Limb (tissue), 2 donors: ENCODE data around the gene DIABLO.
A peak's percentile ranks its signal among the peaks of the same experiment; 100 is the strongest.
"Not testable (repeated sequence)": the region's sequence is repeated elsewhere in the genome, so short reads cannot be mapped to it uniquely, and the experiment has no call there.

Experiments
- DNase-seq, 2 donors: peaks; one replicate each; pipeline ENCODE4 v3.0.0-alpha.2; 2016; ENCODE audit errors: extremely low spot score in 2 of 2

Gene DIABLO

GRCh38 chr12:122189626-122190475, 36.0 kb downstream of the DIABLO start:
- DNase-seq = no peak

DNA sequence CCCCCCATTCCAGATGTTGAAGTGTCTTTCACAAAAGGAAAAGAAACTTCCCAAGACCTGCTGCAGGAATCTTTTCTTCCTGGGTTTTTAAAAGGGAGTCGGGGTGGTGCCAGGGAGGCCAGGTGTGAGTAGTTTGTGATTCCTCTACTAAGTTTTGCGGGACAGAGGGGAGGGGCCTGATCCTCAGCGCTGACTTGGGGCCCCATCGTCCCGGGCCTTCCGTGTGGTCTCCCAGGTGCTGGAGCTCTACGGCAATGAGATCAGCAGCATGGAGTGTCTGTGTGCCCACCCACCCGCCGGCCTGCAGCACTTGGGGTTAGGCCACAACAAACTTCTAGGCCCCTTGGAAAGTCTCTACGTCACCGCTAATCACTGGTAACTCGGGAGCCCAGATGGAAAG, 38.4 kb downstream of the DIABLO start:
- DNase-seq = no peak

GRCh38 chr12:122185494-122186082, 40.3 kb downstream of the DIABLO start:
- DNase-seq = no peak

GRCh38 chr12:122185079-122185478, 40.8 kb downstream of the DIABLO start:
- no peak for DNase-seq

DNA sequence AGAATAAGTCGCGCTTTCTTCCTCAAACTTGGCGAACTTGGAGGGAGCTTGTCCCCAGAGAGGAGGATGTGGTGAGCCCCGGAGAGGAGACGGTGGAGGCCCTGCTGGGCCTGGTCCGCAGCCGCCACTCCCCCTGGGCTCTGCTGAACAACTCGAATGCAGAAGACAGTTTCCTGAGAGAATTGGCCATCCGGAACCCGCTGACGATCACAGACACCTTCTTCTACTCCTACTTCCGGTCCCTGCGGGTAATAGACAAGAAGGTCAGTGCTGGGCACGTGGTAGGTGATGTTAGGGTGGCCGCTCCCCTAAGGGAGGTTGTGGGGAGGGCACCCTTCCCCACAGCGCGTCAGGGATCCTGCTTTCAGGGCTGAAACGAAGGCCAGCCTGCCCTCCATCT, 41.3 kb downstream of the DIABLO start:
- DNase-seq = no peak

DNA sequence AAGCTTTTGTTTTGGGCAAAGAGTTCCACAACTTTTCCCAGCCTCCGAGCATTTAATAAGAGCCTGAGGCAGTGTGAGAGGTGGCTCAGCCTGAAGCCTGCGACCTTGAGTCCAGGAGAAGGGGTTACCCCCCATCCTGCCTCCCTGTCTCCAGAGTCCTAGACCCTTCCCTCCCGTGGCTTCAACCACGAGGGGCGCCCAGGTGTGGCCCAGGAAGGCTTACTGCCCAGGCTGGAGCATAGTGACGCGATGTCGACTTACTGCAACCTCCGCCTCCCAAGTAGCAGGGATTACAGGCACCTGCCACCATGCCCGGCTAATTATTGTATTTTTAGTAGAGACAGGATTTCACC, 42.3 kb downstream of the DIABLO start:
- no peak for DNase-seq

- peak in 1 of 2 donors; percentile 74 for DNase-seq
Measured at GRCh38 chr12:122182887-122183587, 42.8 kb downstream of the DIABLO start, which contains the start of gene LRRC43. Gene LRRC43, plus strand, starts transcription at chr12:122183123. Its CDS starts 22 bp downstream, at chr12:122183145.

DNA sequence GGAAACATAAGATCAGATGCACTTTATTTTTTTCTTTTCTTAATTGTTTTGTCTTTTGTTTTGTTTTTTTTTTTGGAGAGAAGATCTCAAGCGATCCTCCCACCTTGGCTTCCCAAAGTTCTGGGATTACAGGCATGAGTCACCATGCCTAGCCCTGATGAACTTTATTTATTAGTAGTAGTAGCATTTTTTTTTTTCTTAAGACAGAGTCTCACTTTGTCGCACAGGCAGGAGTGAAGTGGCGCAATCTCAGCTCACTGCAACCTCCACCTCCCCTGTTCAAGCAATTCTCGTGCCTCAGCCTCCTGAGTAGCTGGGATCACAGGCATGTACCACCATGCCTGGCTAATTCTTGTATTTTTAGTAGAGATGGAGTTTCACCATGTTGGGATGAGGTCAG, 49.4 kb downstream of the DIABLO start:
- not testable (repeated sequence) for DNase-seq

- no peak for DNase-seq
Measured at GRCh38 chr12:122174155-122174845, 51.6 kb downstream of the DIABLO start, which contains the start of gene IL31. Gene IL31, minus strand, starts transcription at chr12:122174221. Its CDS starts 49 bp downstream, at chr12:122174172.

DNA sequence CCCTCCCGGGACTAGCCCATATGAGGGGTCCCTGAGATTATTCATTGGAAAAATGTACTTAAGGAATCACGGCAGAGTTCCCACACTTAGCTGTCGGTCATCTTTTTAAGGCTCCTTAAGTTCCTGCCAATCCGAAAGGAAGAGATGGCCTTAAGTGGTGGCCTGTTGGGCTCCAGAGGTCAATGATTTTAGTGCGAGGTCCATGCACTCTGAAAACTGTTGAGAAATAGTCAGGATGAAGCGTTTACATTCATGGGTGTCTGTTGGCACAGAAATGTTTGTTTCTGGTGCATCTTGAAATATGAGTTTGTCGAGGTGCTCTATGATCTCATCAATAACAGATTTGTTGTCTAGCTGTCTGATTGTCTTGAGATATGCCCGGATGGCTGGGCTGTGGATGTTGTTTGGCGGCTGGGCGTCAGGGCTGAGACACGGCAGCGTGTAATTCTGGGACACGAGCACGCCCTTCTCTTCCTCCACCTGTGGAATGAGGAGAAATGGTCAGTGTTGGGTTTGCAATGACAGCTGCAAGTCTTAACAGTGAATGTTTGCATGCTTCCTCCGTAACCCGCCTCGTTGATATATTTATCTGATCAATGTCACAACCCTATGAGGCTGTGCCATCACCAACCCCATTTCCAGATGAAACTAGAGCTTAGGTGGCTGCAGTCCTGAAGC, 53.5 kb downstream of the DIABLO start:
- no peak for DNase-seq

- DNase-seq = no peak
Measured at GRCh38 chr12:122171399-122171798, 54.5 kb downstream of the DIABLO start.

GRCh38 chr12:122168492-122168891, 57.4 kb downstream of the DIABLO start:
- no peak for DNase-seq

- DNase-seq = no peak
Measured at GRCh38 chr12:122167356-122167925, 58.4 kb downstream of the DIABLO start.

DNA sequence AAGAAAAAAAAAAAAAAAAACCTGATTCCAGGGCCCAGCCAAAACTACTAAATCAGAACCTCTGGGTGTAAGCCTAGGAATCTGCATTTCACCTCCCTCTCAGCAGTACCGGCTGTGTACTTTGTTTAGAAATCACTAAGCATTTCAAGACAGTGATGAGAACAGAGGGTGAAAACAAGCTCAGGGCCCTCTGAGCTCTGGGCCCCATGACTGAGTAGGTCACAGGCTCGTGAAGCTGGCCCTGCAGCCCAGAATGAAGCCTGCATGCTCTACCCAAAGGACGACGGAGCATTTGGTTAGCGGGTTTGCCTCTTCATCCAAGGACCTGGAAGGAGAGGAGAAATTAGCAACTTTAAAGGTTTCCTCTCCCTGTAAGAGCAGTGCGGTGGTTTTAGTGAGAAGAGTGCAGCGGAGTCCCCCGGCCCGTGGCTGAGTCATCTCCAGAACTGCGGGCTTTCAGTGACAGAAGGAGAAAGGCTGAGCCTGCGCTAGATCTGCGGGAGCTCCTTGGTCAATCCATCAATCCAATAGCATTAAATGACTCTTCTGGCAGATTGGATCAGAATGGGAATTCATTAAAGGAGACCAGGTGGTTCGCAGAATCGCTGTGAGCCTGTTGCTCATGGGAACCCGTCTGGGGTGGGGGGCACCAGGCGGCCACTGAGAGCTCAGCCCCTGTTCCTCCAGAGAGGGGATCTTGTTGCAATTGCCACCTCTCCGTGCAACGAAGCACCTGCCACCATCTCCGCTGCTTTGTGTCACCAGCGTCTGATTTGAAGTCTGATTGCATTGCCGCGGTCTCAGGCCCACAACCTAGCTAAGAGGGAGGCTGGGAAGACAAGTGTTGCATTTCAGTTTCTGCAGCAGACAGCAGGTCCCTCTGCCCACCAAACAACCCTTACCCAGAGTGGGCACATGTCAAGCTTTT, 59.2 kb downstream of the DIABLO start:
- DNase-seq = no peak

GRCh38 chr12:122162976-122163375, 62.9 kb downstream of the DIABLO start:
- DNase-seq = no peak

DNA sequence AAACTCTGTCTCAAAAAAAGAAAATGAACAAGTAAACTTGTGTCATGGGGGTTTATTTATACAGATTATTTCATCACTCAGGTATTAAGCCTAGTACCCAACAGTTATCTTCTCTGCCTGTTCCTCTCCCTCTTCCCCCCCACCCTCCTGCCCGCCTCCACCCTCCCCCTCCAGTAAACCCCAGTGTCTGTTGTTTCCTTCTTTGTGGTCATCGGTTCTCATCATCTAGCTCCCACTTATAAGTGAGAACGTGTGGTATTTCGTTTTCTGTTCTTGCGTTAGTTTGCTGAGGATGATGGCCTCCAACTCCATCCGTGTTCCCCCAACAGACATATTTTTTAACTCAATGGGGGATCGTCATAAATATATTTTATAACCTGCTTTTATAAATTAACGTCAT, 64.2 kb downstream of the DIABLO start:
- no peak for DNase-seq

DNA sequence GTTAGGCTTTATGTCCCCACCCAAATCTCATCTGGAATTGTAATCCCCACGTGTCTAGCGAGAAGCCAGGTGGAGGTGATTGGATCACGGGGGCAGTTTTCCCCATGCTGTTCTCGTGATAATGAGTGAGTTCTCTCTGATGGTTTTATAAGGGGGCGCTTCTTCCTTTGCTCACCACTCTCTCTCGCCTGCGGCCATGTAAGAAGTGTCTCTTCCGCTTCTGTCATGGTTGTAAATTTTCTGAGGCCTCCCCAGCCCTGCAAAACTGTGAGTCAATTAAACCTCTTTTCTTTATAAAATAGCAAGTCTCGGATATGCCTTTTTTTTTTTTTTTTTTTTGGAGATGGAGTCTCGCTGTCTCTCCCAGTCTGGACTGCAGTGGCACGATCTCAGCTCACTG, 65.1 kb downstream of the DIABLO start:
- no peak for DNase-seq

- DNase-seq = no peak
Measured at GRCh38 chr12:122159882-122160281, 66.0 kb downstream of the DIABLO start.

- DNase-seq = no peak
Measured at GRCh38 chr12:122158700-122159285, 67.1 kb downstream of the DIABLO start.
